A549 (cell line): ENCODE measurements around the gene CALML5. TPM values are rescaled to one million over a fixed set of nuclear protein-coding genes. Genes with fewer than 3 reads are reported as not detected.

ENCODE experiments used
- ATAC-seq, 2 experiments: fragments of 200-7000 bp in 1 of 2; fragments of >200 bp in 1 of 2; cut with Nextera tagmentation in 1 of 2; cut with Tn5 transposase in 1 of 2; 3 replicates each; pipeline versions ENCODE4 v1.8.0 to v1.9.1; 2018 to 2020; ENCODE audit warnings: mild to moderate bottlenecking in 1 of 2, moderate library complexity in 1 of 2
- CTCF ChIA-PET: fragments of 300-600 bp; sonication (Branson Sonifier 250); formaldehyde crosslinking; extraction: SDS; loops from one replicate; lab custom pipeline; 2021; ENCODE audit warnings: antibody characterized with exemption, inconsistent platforms; lab: Yijun Ruan, JAX
- POLR2A ChIA-PET: fragments of 350-600 bp; formaldehyde crosslinking; extraction: SDS; loops from one replicate; lab custom pipeline; 2021; ENCODE audit warnings: antibody characterized with exemption, inconsistent platforms; lab: Yijun Ruan, JAX
- DNase-seq, 2 experiments: peaks; one replicate each; pipeline versions ENCODE4 v3.0.0 to v3.0.0-alpha.2; 2011 to 2016; ENCODE audit warnings: low read depth in 1 of 2, low spot score in 1 of 2
- FAIRE-seq: peaks from 2 replicates; lab custom pipeline; 2011; peaks lifted over from hg19 to GRCh38; lab: Jason Lieb, UNC
- H3K27ac ChIP-seq, 2 experiments: fragments of >200 bp; sonication (Bioruptor Twin); formaldehyde crosslinking; 3 replicates each; pipeline ENCODE4 v1.5.1; 2016 to 2017
- H3K4me1 ChIP-seq: fragments of >200 bp; sonication (Bioruptor Twin); formaldehyde crosslinking; 3 replicates; pipeline ENCODE4 v1.6.1; 2016
- H3K4me2 ChIP-seq: fragments of >200 bp; sonication (Bioruptor Twin); formaldehyde crosslinking; 3 replicates; pipeline ENCODE4 v1.6.1; 2016
- H3K4me3 ChIP-seq: fragments of >200 bp; sonication (Bioruptor Twin); formaldehyde crosslinking; 3 replicates; pipeline ENCODE4 v1.5.1; 2016
- H3K9me3 ChIP-seq: fragments of >200 bp; sonication (Bioruptor Twin); formaldehyde crosslinking; 3 replicates; pipeline ENCODE4 v1.6.1; 2016
- BCL3 ChIP-seq: fragments of >200 bp; sonication (Bioruptor Twin); formaldehyde crosslinking; IDR thresholded peaks from 3 replicates; pipeline ENCODE4 v1.6.1; 2016
- CBX8 ChIP-seq: fragments of 200-600 bp; sonication (generic); IDR thresholded peaks from 2 replicates; pipeline ENCODE4 v1.6.1; 2016
- CHD2 ChIP-seq: fragments of 150-350 bp; IDR thresholded peaks from 2 replicates; pipeline ENCODE4 v1.6.1; 2014; ENCODE audit warnings: low read length; ENCODE audit not compliant: partially characterized antibody
- CHD4 ChIP-seq: fragments of 200-600 bp; sonication (generic); IDR thresholded peaks from 2 replicates; pipeline ENCODE4 v1.6.1; 2016; ENCODE audit warnings: antibody characterized with exemption, mild to moderate bottlenecking, borderline replicate concordance
- E2F6 ChIP-seq: IDR thresholded peaks from 2 replicates; pipeline ENCODE4 v1.6.1; 2012; ENCODE audit warnings: low read depth, borderline replicate concordance
- EHMT2 ChIP-seq: fragments of 200-600 bp; sonication (generic); IDR thresholded peaks from 2 replicates; pipeline ENCODE4 v1.6.1; 2016; ENCODE audit warnings: antibody characterized with exemption, low read depth, mild to moderate bottlenecking, moderate library complexity
- EP300 ChIP-seq, 2 experiments: fragments of >200 bp; sonication (Bioruptor Twin); formaldehyde crosslinking; IDR thresholded peaks; 2 replicates in 1 of 2; 3 replicates in 1 of 2; pipeline ENCODE4 v1.6.1; 2016 to 2017
- ESRRA ChIP-seq: fragments of 150-350 bp; IDR thresholded peaks from 2 replicates; pipeline ENCODE4 v1.6.1; 2014; ENCODE audit warnings: mild to moderate bottlenecking, low read length, borderline replicate concordance
- FOSB ChIP-seq: fragments of 250-450 bp; sonication (Bioruptor Pico); IDR thresholded peaks from 2 replicates; pipeline ENCODE4 v1.5.0; 2020; ENCODE audit warnings: mild to moderate bottlenecking, moderate library complexity
- FOSL2 ChIP-seq, 2 experiments: fragments of 450-650 bp in 1 of 2; fragments of >200 bp in 1 of 2; sonication (Bioruptor Twin) in 1 of 2; formaldehyde crosslinking; IDR thresholded peaks; 2 replicates each; pipeline versions ENCODE4 v1.5.0 to v1.6.1; 2016 to 2020; ENCODE audit warnings: mild to moderate bottlenecking in 1 of 2, moderate library complexity in 1 of 2
- GATA3 ChIP-seq: IDR thresholded peaks from 2 replicates; pipeline ENCODE4 v1.6.1; 2012; ENCODE audit warnings: borderline replicate concordance
- HDAC2 ChIP-seq: fragments of 200-600 bp; sonication (generic); IDR thresholded peaks from 2 replicates; pipeline ENCODE4 v1.6.1; 2016
- HES2 ChIP-seq: fragments of >200 bp; sonication (Bioruptor Twin); formaldehyde crosslinking; IDR thresholded peaks from 2 replicates; pipeline ENCODE4 v1.6.1; 2016
- HMGXB4 ChIP-seq: fragments of 250-450 bp; sonication (Bioruptor Pico); IDR thresholded peaks from 2 replicates; pipeline ENCODE4 v1.5.0; 2021; ENCODE audit warnings: mild to moderate bottlenecking, moderate library complexity, borderline replicate concordance
- HOXB13 ChIP-seq: fragments of 250-450 bp; sonication (Bioruptor Pico); IDR thresholded peaks from 2 replicates; pipeline ENCODE4 v1.5.0; 2020; ENCODE audit warnings: low read depth, mild to moderate bottlenecking, moderate library complexity
- JUN ChIP-seq, 2 experiments: fragments of >200 bp; sonication (Bioruptor Twin); formaldehyde crosslinking; IDR thresholded peaks; 2 replicates in 1 of 2; 3 replicates in 1 of 2; pipeline ENCODE4 v1.6.1; 2016 to 2017
- JUNB ChIP-seq: fragments of >200 bp; sonication (Bioruptor Twin); formaldehyde crosslinking; IDR thresholded peaks from 2 replicates; pipeline ENCODE4 v1.6.1; 2016
- KDM1A ChIP-seq: fragments of 200-600 bp; sonication (generic); IDR thresholded peaks from 2 replicates; pipeline ENCODE4 v1.6.1; 2016; ENCODE audit warnings: low read depth, mild to moderate bottlenecking
- KDM5A ChIP-seq: fragments of 200-600 bp; sonication (generic); IDR thresholded peaks from 2 replicates; pipeline ENCODE4 v1.6.1; 2016; ENCODE audit warnings: antibody characterized with exemption, mild to moderate bottlenecking
- MAFK ChIP-seq: fragments of 450-650 bp; IDR thresholded peaks from 2 replicates; pipeline ENCODE4 v1.6.1; 2014; ENCODE audit not compliant: partially characterized antibody
- MAZ ChIP-seq: fragments of 150-350 bp; IDR thresholded peaks from 2 replicates; pipeline ENCODE4 v1.6.1; 2014; ENCODE audit warnings: antibody characterized with exemption, low read depth, low read length, borderline replicate concordance
- NR3C1 ChIP-seq: fragments of >200 bp; sonication (Bioruptor Twin); formaldehyde crosslinking; IDR thresholded peaks from 3 replicates; pipeline ENCODE4 v1.6.1; 2017
- PBX3 ChIP-seq: IDR thresholded peaks from 2 replicates; pipeline ENCODE4 v1.6.1; 2012
- PHF8 ChIP-seq: fragments of 200-600 bp; sonication (generic); IDR thresholded peaks from 2 replicates; pipeline ENCODE4 v1.6.1; 2016; ENCODE audit warnings: low read depth, mild to moderate bottlenecking, antibody characterized with exemption, moderate library complexity, borderline replicate concordance
- POLR2AphosphoS2 ChIP-seq: conservative IDR thresholded peaks from 2 replicates; pipeline ENCODE4 v1.6.1; 2012; ENCODE audit warnings: low read length, improper control_type of control experiment, inconsistent platforms
- RCOR1 ChIP-seq: fragments of 150-350 bp; IDR thresholded peaks from 2 replicates; pipeline ENCODE4 v1.6.1; 2014; ENCODE audit warnings: antibody characterized with exemption, low read length, low read depth
- RNF2 ChIP-seq: fragments of 200-600 bp; sonication (generic); IDR thresholded peaks from 2 replicates; pipeline ENCODE4 v1.6.1; 2016; ENCODE audit warnings: low read depth, mild to moderate bottlenecking, antibody characterized with exemption, moderate library complexity, borderline replicate concordance
- ZC3H11A ChIP-seq: fragments of 450-650 bp; IDR thresholded peaks from 2 replicates; pipeline ENCODE4 v1.6.1; 2014; ENCODE audit warnings: antibody characterized with exemption, mild to moderate bottlenecking
- ZSCAN20 ChIP-seq: fragments of 250-450 bp; sonication (Bioruptor Pico); IDR thresholded peaks from 2 replicates; pipeline ENCODE4 v1.8.0; 2022; ENCODE audit warnings: mild to moderate bottlenecking, moderate library complexity
- WGBS: methylation state at CpG from one replicate; pipeline ENCODE4 v1.1.6; 2017; ENCODE audit errors: missing lambda C conversion rate; 5-methylcytosine and 5-hydroxymethylcytosine counted together
- polyA plus RNA-seq, 4 experiments: library from polyadenylated mRNA; depleted of rRNA in 3 of 4; stranded (reverse); fragments of >200 nt; fragmentation: RNase III in 1 of 4; extraction: RNeasy Plus Mini Kit Qiagen cat#74134 plus additional on column Dnase treatment in 1 of 4; gene quantifications; 2 replicates in 3 of 4; 3 replicates in 1 of 4; pipeline ENCODE4 v1.2.3, GENCODE V29; 2011 to 2017

Gene CALML5
- polyA plus RNA-seq, 2 of the 4 experiments (the other 2 are of a cell fraction) = not detected

- H3K4me1 ChIP-seq = no peaks in the 10 kb centered on the region
- no peak within 1 kb of the TSS for H3K4me3 ChIP-seq
- H3K4me2 ChIP-seq = no peak within 1 kb of the TSS
- ChIA-PET CTCF (interaction anchor here (0.7 to 1.4 kb wide), 2 partner anchors 10 to 30 kb away, joined by 3 read pairs; no protein-coding TSS in a partner anchor), POLR2A (no interaction called here)
- no peak for FAIRE-seq
- no peaks in the 10 kb centered on the region for H3K9me3 ChIP-seq
- WGBS = 89% methylated on average over 61 of the region's 64 CpGs
- peak within 1 kb of the TSS in 1 of 2 experiments; percentile 44; a peak in 1 of 6 replicates for H3K27ac ChIP-seq
- TF ChIP-seq HES2 (no peak), ZSCAN20 (no peak), HOXB13 (no peak), BCL3 (no peak), GATA3 (no peak), KDM5A (no peak), POLR2AphosphoS2 (no peak), E2F6 (no peak), RCOR1 (no peak), HDAC2 (no peak), CBX8 (no peak), ESRRA (no peak), MAFK (no peak), FOSB (CRISPR knock-in tag) (no peak), CHD4 (no peak), PHF8 (no peak), EP300 (IDR thresholded peaks at IDR 0.05) (no peak), ZC3H11A (no peak), JUN (IDR thresholded peaks at IDR 0.05) (no peak)
- no peak for DNase-seq
- ATAC-seq = no peak
Measured at GRCh38 chr10:5524641-5525560, 25.5 kb upstream of the CALML5 start, which contains the start of gene CALML3. Gene CALML3 (plus strand): TSS chr10:5524961. CDS start chr10:5525086, 125 bp downstream.

GRCh38 chr10:5523796-5524574, 24.6 kb upstream of the CALML5 start:
- FAIRE-seq (no peak), ATAC-seq (no peak), DNase-seq (no peak)
- CTCF ChIA-PET = interaction anchor here (0.7 kb wide), 1 partner anchor 29 kb away, joined by 3 read pairs; no protein-coding TSS in a partner anchor
- 74% methylated on average over 11 of the region's 11 CpGs for WGBS
- H3K4me2 ChIP-seq = no peak overlapping the region
- H3K27ac ChIP-seq = peak overlapping the region in 1 of 2 experiments; percentile 44; a peak in 1 of 6 replicates
- POLR2A ChIA-PET = no interaction called here
- no peak overlapping the region for H3K4me3 ChIP-seq
- no peaks in the 10 kb centered on the region for H3K4me1 ChIP-seq
- peaks cover 5% of the 10 kb centered on the region; the same call in 1 of the 3 replicates for H3K9me3 ChIP-seq
- TF ChIP-seq JUNB (no peak), NR3C1 (no peak), FOSL2 (IDR thresholded peaks at IDR 0.05) (no peak), FOSL2 (CRISPR knock-in tag; IDR thresholded peaks at IDR 0.05) (no peak), E2F6 (no peak), RNF2 (no peak), CHD2 (no peak), HMGXB4 (CRISPR knock-in tag) (no peak), MAZ (no peak), PBX3 (no peak), KDM1A (no peak), HDAC2 (no peak), EHMT2 (no peak), JUN (IDR thresholded peaks at IDR 0.05) (no peak), EP300 (IDR thresholded peaks at IDR 0.05) (no peak)
